SK-N-SH (cell line): Measurements from ENCODE around the gene AGO3.

Source experiments
- CHD2 ChIP-seq: fragments of 150-350 bp; IDR thresholded peaks from 2 replicates; pipeline ENCODE4 v1.6.1; 2018; ENCODE audit warnings: low read length; ENCODE audit not compliant: partially characterized antibody
- CTCF ChIP-seq: fragments of 200-600 bp; sonication (generic); IDR thresholded peaks from 2 replicates; pipeline ENCODE4 v1.6.1; 2017; ENCODE audit warnings: antibody characterized with exemption, mild to moderate bottlenecking, moderate library complexity
- EP300 ChIP-seq, 2 experiments: IDR thresholded peaks; 2 replicates each; pipeline versions ENCODE4 v1.4.0 to v1.6.1; 2012; ENCODE audit warnings: borderline replicate concordance in 1 of 2, low read depth in 1 of 2, low read length in 1 of 2
- GABPA ChIP-seq: IDR thresholded peaks from 2 replicates; pipeline ENCODE4 v1.4.0; 2012; ENCODE audit warnings: low read depth, mild to moderate bottlenecking
- MAX ChIP-seq: IDR thresholded peaks from 2 replicates; pipeline ENCODE4 v1.4.0; 2012; ENCODE audit warnings: low read depth
- MXI1 ChIP-seq: IDR thresholded peaks from 2 replicates; pipeline ENCODE4 v1.6.1; 2012; ENCODE audit warnings: mild to moderate bottlenecking, low read depth, low read length, improper control_type of control experiment
- POLR2AphosphoS5 ChIP-seq: IDR thresholded peaks from 2 replicates; pipeline ENCODE4 v1.6.1; 2012; ENCODE audit warnings: low read depth, low read length
- REST ChIP-seq: IDR thresholded peaks from 2 replicates; pipeline ENCODE4 v1.6.1; 2012; ENCODE audit warnings: mild to moderate bottlenecking, low read depth, low read length, moderate library complexity
- RFX5 ChIP-seq: IDR thresholded peaks from 2 replicates; pipeline ENCODE4 v1.6.1; 2012; ENCODE audit warnings: mild to moderate bottlenecking, improper control_type of control experiment, low read length
- RXRA ChIP-seq: IDR thresholded peaks from 2 replicates; pipeline ENCODE4 v1.4.0; 2012; ENCODE audit warnings: low read depth, mild to moderate bottlenecking, borderline replicate concordance
- SIN3A ChIP-seq: IDR thresholded peaks from 2 replicates; pipeline ENCODE4 v1.6.1; 2012; ENCODE audit warnings: low read depth, mild to moderate bottlenecking, low read length, moderate library complexity, borderline replicate concordance
- SMC3 ChIP-seq: IDR thresholded peaks from 2 replicates; pipeline ENCODE4 v1.6.1; 2012; ENCODE audit warnings: low read depth, low read length, improper control_type of control experiment
- YY1 ChIP-seq: IDR thresholded peaks from 2 replicates; pipeline ENCODE4 v1.4.0; 2012; ENCODE audit warnings: low read depth, mild to moderate bottlenecking
- ZBTB33 ChIP-seq: IDR thresholded peaks from 2 replicates; pipeline ENCODE4 v1.4.0; 2012; ENCODE audit warnings: low read depth, borderline replicate concordance

- no peak for TF ChIP-seq CTCF
- no peak for TF ChIP-seq RXRA
- TF ChIP-seq CHD2, result no peak
- TF ChIP-seq POLR2AphosphoS5, result no peak
- no peak for TF ChIP-seq EP300 (IDR thresholded peaks at IDR 0.05; ENCODE audit: borderline replicate concordance in 1 of 2, low read depth in 1 of 2, low read length in 1 of 2)
- TF ChIP-seq SMC3, result no peak
- no peak for TF ChIP-seq GABPA
- no peak for TF ChIP-seq ZBTB33
- TF ChIP-seq MAX, result no peak
- no peak for TF ChIP-seq MXI1
- TF ChIP-seq YY1, result no peak
- no peak for TF ChIP-seq RFX5
- TF ChIP-seq REST, result no peak
- TF ChIP-seq SIN3A, result no peak
These were observed 131.4 kb downstream of the AGO3 start for GRCh38 chr1:36062315-36062714.
